AG20443 (cell line): ENCODE data around the gene RRAS2.
"Not testable (repeated sequence)": the region's sequence is repeated elsewhere in the genome, so short reads cannot be mapped to it uniquely, and the experiment has no call there.

ENCODE experiments used
- DNase-seq: peaks from one replicate; pipeline ENCODE4 v3.0.0; 2012; ENCODE audit warnings: low spot score, mixed read lengths

Gene RRAS2

GRCh38 chr11:14255238-14255534 lies 103.8 kb downstream of the RRAS2 start:
- no peak for DNase-seq

DNA sequence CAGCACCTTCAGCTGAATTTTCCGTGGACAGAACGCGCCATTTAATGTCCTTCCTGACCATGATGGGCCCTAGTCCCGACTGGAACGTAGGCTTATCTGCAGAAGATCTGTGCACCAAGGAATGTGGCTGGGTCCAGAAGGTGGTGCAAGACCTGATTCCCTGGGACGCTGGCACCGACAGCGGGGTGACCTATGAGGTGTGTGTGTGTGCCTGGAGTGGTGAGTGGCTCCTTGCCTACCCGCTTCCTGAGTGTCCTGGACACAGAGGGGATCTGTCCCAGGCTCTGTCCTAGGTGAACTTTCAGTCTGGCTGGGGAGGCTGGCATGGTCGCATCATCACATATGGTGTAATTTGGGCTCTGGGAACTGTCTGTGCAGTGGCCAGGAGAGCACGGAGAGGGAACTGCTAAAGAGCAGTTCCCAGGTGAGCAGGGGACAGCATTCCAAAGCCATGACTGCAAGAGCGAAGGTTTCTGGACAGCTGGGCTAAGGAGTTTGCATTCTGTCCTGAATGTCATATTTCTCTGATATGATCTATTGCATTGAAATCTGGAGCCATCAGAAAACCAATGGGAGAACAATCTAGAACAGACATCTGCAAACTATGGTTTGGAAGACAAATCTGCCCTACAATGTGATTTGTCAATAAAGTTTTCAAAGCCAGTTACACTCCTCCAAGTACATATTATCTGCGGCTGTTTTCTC lies 104.3 kb downstream of the RRAS2 start:
- no peak for DNase-seq

GRCh38 chr11:14253840-14254239 lies 105.1 kb downstream of the RRAS2 start:
- no peak for DNase-seq

- no peak for DNase-seq
These were observed 105.6 kb downstream of the RRAS2 start for GRCh38 chr11:14253421-14253820.

GRCh38 chr11:14252501-14252900 lies 106.5 kb downstream of the RRAS2 start:
- not testable (repeated sequence) for DNase-seq

GRCh38 chr11:14251754-14252153 lies 107.2 kb downstream of the RRAS2 start:
- no peak for DNase-seq

- DNase-seq: peak; percentile 71
These were observed 109.6 kb downstream of the RRAS2 start for GRCh38 chr11:14249121-14249963.

DNA sequence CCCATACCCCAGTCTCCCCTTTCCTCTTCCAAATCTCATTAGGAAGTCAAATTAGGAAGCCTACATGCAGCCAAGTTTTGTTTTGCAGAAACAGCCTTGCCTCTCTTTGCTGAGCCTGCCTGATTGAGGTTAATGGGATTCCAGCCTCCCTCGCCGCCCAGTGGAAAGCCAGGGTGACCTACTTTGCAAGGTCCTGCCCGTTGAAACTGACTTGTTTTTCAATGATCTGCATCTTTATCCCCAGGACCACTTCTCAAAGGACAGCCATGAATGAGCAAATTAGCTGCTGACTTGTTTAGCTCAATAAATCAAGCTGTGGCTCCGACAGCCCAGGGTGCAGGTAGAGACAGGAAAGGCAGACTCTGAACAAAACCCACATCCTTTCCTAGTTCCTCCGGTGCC lies 110.4 kb downstream of the RRAS2 start:
- no peak for DNase-seq

DNA sequence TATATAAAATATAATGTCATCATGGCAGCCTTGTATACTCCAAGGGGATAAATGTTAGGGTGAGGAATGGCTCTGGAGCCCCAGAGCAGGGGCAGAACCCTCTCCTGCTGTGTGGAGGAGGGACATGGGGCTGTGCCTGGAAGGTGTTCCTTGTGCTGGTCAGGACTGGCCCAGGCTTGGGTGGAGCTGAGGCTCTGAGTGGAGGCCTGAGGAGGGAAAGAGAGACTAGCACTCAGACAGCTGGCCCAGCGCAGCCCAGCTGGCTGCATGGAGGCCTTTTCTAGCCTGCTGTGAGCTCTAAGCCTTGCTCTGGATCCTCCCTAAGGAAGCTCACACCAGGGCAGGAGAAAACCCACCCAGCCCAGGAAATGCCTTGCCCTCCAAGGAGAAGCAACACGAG lies 113.5 kb downstream of the RRAS2 start:
- DNase-seq: no peak

DNA sequence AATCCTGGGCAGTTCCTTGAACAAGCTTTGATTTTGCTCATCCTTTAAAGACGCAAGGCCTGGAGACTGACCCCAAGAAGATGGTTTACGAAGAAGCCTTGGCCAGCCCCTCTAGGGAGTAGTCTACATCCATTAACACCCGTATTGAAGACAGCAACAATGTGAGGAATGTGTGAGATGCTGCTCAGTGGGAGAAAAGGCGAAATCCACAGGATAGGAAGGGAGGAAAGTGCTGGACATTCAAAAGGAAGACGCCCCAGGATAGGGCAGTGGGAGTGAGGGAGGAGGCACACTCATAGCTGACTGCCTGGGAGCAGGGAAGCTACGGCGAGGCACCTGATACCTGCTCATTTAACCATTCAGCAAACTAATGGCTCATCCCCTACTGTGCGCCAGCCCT lies 114.1 kb downstream of the RRAS2 start:
- no peak for DNase-seq

- no peak for DNase-seq
These were observed 116.2 kb downstream of the RRAS2 start for GRCh38 chr11:14242733-14243132.

DNA sequence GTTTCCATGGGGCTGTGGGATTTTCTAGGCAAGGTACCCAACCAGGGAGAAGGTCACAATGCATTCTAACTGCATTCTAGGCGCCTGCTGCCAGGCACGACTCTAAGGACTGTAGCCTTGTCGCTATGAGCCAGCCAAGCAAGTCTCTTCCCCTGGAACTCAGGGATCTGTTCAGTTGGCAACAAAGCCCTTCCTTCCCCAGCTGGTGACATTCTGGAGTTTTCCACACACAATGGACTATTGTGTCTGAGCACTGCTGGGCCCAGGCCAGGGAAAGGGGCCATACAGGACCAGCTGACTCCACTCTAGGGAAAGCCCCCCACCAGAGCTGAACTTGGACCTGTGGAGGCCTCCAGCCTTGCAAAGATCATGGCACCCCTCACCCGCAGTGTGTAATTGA lies 116.8 kb downstream of the RRAS2 start:
- DNase-seq: no peak

DNA sequence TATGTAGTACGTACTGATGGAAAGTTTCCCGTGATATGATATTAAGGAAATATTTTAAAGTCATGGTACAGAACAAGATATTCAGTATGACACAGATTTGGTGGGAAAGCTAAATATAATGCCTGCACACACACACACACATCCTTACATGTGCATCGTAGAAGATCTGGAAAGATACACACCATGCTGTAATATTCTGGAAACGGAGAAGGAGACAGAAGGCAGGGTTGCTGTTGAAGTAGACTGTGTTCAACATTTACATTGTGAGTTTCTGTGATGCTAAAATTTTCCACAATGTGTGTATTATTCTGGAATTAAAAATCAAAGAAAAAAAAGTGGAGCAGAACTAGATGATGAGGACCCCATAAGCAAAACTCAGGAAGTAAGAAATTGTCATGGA lies 118.0 kb downstream of the RRAS2 start:
- DNase-seq: no peak

GRCh38 chr11:14240221-14240620 lies 118.8 kb downstream of the RRAS2 start:
- no peak for DNase-seq

DNA sequence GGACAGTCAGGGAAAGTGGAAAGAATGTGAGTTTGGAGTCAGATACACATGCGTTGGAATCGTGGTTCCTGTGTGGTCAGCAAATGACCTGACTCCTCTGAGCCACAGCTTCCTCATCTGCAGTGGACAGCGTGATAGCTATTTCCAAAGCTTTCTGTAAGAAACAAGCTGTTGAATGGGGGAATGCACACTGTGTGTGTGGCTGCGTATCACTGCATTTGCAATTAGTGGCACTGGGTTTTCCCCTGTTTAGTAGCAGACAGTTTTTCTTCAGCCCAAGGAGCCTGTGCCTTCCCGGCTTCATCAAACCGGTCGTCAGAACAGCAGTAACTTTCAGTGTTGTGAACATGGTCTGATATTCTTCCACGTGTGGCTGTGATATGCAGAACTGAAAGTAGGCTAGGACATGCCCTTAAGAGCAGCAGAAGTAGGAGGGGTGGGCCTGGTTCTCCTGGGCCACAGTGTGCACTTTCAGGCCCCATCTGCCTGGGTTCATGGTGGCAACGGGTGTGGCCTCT lies 121.5 kb downstream of the RRAS2 start:
- DNase-seq: no peak

DNA sequence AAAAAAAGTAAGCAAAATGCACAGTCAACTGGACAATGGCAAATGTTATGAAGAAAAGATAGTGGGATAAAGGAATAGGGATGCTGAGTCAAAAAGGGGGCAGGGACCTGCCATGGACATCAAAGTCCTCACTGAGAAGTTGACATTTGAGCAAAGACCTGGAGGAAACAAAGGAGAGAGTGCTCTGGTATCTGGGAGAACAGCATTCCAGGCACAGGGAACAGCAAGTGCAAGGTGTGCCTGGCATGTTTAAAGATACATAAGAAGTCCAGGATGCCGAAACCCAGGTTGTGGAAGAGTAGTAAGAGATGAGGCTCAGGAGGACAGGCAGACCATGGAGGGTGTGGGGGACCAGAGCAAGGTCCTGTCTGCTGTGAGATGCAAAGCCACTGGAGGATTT lies 123.3 kb downstream of the RRAS2 start:
- DNase-seq: no peak

DNA sequence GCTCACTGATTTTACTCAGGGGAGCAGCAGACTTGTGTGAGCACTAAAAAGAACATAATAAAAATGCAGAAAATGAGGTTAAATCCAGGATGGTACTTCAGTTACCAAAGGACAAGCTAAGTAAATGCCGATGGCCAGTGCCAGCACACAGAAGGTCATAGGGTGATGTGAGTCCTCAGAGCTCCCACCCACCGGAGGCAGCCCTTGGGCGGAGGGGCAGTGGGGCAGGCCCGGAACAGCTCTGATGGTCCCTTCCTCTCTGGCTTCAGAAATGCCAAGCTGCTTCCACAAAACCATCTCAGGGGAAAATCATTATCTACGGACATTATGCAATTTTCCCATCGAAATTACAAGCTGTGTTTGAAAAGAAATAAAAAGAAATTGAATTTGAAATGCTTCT lies 124.5 kb downstream of the RRAS2 start:
- DNase-seq: no peak

- no peak for DNase-seq
These were observed 126.3 kb downstream of the RRAS2 start for GRCh38 chr11:14232652-14233051.

DNA sequence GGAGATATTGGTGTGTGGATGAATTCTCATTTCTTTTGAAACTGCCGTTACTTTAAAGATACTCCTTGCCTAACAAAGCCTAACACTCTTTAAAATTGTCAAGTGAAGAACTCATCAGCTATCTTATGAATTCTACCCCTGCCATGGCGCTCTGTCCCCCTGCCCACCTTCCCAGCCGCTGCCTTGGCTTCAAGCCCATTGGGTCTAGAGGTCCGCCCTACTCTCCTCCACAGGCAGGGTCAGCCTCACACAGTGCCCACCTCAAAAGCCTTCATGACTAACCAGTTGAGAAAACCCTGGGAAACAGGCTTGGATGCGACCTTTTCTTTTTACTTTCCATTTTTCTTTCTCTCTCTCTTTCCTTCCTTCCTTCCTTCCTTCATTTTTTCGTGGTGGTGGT lies 128.6 kb downstream of the RRAS2 start:
- DNase-seq: no peak

DNA sequence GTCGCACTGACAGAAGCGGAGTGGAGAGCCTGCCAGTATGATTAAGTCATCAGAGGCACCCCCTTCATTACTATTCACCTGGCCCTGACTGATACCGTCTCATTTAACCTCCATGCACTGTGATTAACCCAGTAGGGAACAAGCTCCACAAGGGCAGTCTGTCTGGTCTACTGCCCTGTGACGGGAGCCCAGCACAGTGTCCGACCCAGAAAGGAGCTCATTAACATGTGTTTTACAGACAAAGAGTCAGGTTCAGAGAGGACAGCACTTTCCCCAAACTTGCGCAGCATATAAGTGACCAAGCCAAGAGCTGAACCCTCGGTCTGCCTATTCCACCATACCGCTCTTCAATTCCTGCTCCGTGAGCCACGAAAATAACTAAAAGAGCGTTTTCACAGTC lies 129.5 kb downstream of the RRAS2 start:
- no peak for DNase-seq

DNA sequence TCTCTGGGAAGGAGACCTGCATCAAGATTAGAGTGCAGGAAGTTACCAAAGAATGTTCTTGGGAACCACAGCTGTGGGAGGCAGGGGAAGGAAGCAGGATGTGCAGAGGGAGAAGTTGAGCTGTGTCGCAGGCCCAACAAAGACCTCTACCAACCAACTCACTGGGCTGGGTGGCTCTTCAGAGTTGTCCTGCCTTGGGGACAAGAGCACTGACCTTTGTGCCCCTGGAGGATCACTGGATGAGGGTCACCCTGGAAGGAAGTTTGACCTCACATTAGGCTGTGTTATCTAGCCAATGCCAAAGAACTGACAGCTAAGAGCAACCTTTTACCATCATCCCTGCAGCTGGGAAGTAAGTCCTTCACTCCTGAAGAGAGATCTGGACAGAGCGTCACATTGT lies 130.6 kb downstream of the RRAS2 start:
- no peak for DNase-seq
